Body of pancreas (tissue), 4 donors: ENCODE measurements around the gene SPINK8. TPM values are rescaled to one million over a fixed set of nuclear protein-coding genes. Genes with fewer than 3 reads are reported as not detected.

Source experiments
- ATAC-seq: fragments of 150-250 bp; one replicate; pipeline ENCODE4 v1.9.1; 2016
- DNase-seq, 4 donors: peaks; one replicate each; pipeline ENCODE4 v3.0.0-alpha.2; 2019
- H3K27ac ChIP-seq, 4 donors: fragments of 200-600 bp; sonication (generic); 1 replicate in 3 of 4; 2 replicates in 1 of 4; pipeline versions ENCODE4 v1.5.1 to v1.6.1; 2016 to 2019; ENCODE audit warnings: mild to moderate bottlenecking in 1 of 4, mixed read lengths in 1 of 4, moderate library complexity in 1 of 4
- H3K27me3 ChIP-seq, 2 donors: fragments of 200-600 bp; sonication (generic); one replicate each; pipeline ENCODE4 v1.6.0; 2016; ENCODE audit warnings: mild to moderate bottlenecking in 1 of 2
- H3K36me3 ChIP-seq, 2 donors: fragments of 200-600 bp; sonication (generic); replicated peaks in 1 of 2; 2 replicates each; pipeline ENCODE4 v1.5.1; 2016; ENCODE audit warnings: low read depth in 2 of 2; ENCODE audit not compliant: insufficient read depth in 1 of 2
- H3K4me1 ChIP-seq: fragments of 200-600 bp; sonication (generic); one replicate; pipeline ENCODE4 v1.6.0; 2016
- H3K4me3 ChIP-seq, 2 donors: fragments of 200-600 bp; sonication (generic); 1 replicate in 1 of 2; 2 replicates in 1 of 2; pipeline ENCODE4 v1.5.1; 2016 to 2019
- H3K9me3 ChIP-seq, 3 donors: fragments of 200-600 bp; sonication (generic); 1 replicate in 2 of 3; 2 replicates in 1 of 3; pipeline ENCODE4 v1.5.1; 2016
- POLR2A ChIP-seq, 3 donors: fragments of 450-650 bp; IDR thresholded peaks; one replicate each; pipeline ENCODE4 v1.6.1; 2016; ENCODE audit warnings: antibody characterized with exemption in 3 of 3, mild to moderate bottlenecking in 2 of 3
- WGBS, 2 donors: methylation state at CpG; one replicate each; pipeline ENCODE4 v1.1.5; 2017; 5-methylcytosine and 5-hydroxymethylcytosine counted together
- intact Hi-C: fragments of 100-400 bp; cut with DNase I; formaldehyde crosslinking; loops from one replicate; pipeline ENCODE4 v1.15.1; 2023
- total RNA-seq, 2 donors: library from RNA; depleted of rRNA; stranded (reverse); fragments of >200 nt; gene quantifications; one replicate each; pipeline ENCODE4 v1.1.0, GENCODE V29; 2016
- TF ChIP-seq, protein P1 (sequence below), 7 experiments: fragments of 450-650 bp in 4 of 7; fragments of 200-600 bp in 3 of 7; sonication (generic) in 3 of 7; IDR thresholded peaks; one replicate each; pipeline ENCODE4 v1.5.1; 2016 to 2019; ENCODE audit warnings: antibody characterized with exemption in 7 of 7

Gene SPINK8
- total RNA-seq, 2 donors from 2014 or later: not detected

DNA sequence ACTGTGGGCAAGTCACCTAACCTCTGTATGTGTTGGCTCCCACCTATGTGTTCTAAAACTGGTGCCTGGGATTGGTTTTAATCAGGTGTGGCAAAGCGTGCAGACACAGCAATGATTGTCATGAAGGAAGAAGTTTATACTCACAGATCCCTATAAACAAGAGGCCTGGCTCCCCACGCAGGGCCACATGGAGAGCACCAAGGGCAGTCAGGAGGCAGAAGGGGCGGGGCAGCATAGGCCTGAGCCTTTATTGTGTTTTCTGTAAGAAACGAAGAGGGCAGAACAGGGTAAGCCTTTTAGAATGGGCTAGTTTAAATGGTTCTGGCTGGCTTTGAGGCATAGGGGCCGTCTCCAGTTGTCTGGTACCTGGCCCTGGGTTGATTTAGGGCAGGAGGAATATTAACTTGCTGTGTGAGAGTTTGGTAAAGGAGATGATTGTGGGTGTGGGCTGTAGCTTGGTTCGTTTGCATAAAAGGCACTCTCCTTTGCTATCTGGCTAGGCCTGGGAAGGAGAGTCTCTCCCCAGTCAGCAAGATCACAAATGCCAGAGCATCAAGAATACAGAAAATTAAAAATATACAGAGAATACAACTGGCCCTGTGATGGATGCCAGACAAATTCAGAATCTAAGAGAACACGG lies 36.4 kb upstream of the SPINK8 start:
- TF ChIP-seq, protein P1, sequence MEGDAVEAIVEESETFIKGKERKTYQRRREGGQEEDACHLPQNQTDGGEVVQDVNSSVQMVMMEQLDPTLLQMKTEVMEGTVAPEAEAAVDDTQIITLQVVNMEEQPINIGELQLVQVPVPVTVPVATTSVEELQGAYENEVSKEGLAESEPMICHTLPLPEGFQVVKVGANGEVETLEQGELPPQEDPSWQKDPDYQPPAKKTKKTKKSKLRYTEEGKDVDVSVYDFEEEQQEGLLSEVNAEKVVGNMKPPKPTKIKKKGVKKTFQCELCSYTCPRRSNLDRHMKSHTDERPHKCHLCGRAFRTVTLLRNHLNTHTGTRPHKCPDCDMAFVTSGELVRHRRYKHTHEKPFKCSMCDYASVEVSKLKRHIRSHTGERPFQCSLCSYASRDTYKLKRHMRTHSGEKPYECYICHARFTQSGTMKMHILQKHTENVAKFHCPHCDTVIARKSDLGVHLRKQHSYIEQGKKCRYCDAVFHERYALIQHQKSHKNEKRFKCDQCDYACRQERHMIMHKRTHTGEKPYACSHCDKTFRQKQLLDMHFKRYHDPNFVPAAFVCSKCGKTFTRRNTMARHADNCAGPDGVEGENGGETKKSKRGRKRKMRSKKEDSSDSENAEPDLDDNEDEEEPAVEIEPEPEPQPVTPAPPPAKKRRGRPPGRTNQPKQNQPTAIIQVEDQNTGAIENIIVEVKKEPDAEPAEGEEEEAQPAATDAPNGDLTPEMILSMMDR (IDR thresholded peaks at IDR 0.05): no peak
- no peak for TF ChIP-seq POLR2A (IDR thresholded peaks at IDR 0.05)
- peak; percentile 15 to 66 (median 32) for DNase-seq
- intact Hi-C loops: no loop called here

GRCh38 chr3:48367201-48367600 lies 33.7 kb upstream of the SPINK8 start:
- intact Hi-C loops: no loop called here
- H3K4me1 ChIP-seq: peaks cover 41% of the 10 kb centered on the region
- H3K27me3 ChIP-seq: no peaks in the 10 kb centered on the region
- H3K27ac ChIP-seq: peak overlapping the region; percentile 25 to 63 (median 31)
- ATAC-seq (peak; percentile 56), DNase-seq (peak; percentile 67 to 86 (median 78))
- H3K9me3 ChIP-seq: no peaks in the 10 kb centered on the region
- peak in 1 of 3 donors; percentile 32 for TF ChIP-seq POLR2A (IDR thresholded peaks at IDR 0.05)
- TF ChIP-seq, protein P1 (IDR thresholded peaks at IDR 0.05): no peak
- H3K4me3 ChIP-seq: no peak overlapping the region
- no peaks in the 10 kb centered on the region for H3K36me3 ChIP-seq

More for the DNA sequence above, 36.4 kb upstream of the SPINK8 start:
- Histone ChIP-seq H3K9me3 (no peaks in the 10 kb centered on the region), H3K27me3 (no peaks in the 10 kb centered on the region), H3K36me3 (no peaks in the 10 kb centered on the region), H3K4me1 (peaks cover 62% of the 10 kb centered on the region), H3K27ac (peak overlapping the region in 3 of 4 donors; percentile 57 to 77 (median 69)), H3K4me3 (no peak overlapping the region)
- 49 to 65% methylated on average over 7 of the region's 7 CpGs for WGBS, 2 donors
- ATAC-seq: no peak

GRCh38 chr3:48364840-48365239 lies 31.4 kb upstream of the SPINK8 start:
- DNase-seq: no peak
- intact Hi-C loops: no loop called here
- ATAC-seq: no peak
- no peaks in the 10 kb centered on the region for H3K27me3 ChIP-seq
- TF ChIP-seq, protein P1 (IDR thresholded peaks at IDR 0.05): no peak
- no peak for TF ChIP-seq POLR2A (IDR thresholded peaks at IDR 0.05)
- H3K4me1 ChIP-seq: peaks cover 18% of the 10 kb centered on the region
- no peak overlapping the region for H3K4me3 ChIP-seq
- 63 to 72% methylated on average over 1 of the region's 1 CpG for WGBS, 2 donors
- H3K9me3 ChIP-seq: no peaks in the 10 kb centered on the region
- H3K27ac ChIP-seq: no peak overlapping the region
- H3K36me3 ChIP-seq: no peaks in the 10 kb centered on the region

GRCh38 chr3:48361928-48362327 lies 28.5 kb upstream of the SPINK8 start:
- peaks cover 9% of the 10 kb centered on the region for H3K4me1 ChIP-seq
- intact Hi-C loops: no loop called here
- no peaks in the 10 kb centered on the region for H3K27me3 ChIP-seq
- H3K36me3 ChIP-seq: no peaks in the 10 kb centered on the region
- TF ChIP-seq, protein P1 (IDR thresholded peaks at IDR 0.05): no peak
- TF ChIP-seq POLR2A (IDR thresholded peaks at IDR 0.05): no peak
- H3K9me3 ChIP-seq: no peaks in the 10 kb centered on the region
- ATAC-seq (no peak), DNase-seq (no peak)
- H3K4me3 ChIP-seq: no peak overlapping the region
- H3K27ac ChIP-seq: no peak overlapping the region

GRCh38 chr3:48356419-48356818 lies 23.0 kb upstream of the SPINK8 start:
- Histone ChIP-seq H3K9me3 (no peaks in the 10 kb centered on the region), H3K36me3 (no peaks in the 10 kb centered on the region), H3K4me3 (no peak overlapping the region), H3K27ac (peak overlapping the region in 2 of 4 donors; percentile 13 to 23), H3K4me1 (peaks cover 14% of the 10 kb centered on the region), H3K27me3 (no peaks in the 10 kb centered on the region)
- 79 to 100% methylated on average over 1 of the region's 1 CpG for WGBS, 2 donors
- no peak for TF ChIP-seq POLR2A (IDR thresholded peaks at IDR 0.05)
- TF ChIP-seq, protein P1 (IDR thresholded peaks at IDR 0.05): no peak
- intact Hi-C loops: no loop called here
- DNase-seq: no peak
- ATAC-seq: no peak
